Measurements from ENCODE around the gene TMEM271.

Gene TMEM271

DNA sequence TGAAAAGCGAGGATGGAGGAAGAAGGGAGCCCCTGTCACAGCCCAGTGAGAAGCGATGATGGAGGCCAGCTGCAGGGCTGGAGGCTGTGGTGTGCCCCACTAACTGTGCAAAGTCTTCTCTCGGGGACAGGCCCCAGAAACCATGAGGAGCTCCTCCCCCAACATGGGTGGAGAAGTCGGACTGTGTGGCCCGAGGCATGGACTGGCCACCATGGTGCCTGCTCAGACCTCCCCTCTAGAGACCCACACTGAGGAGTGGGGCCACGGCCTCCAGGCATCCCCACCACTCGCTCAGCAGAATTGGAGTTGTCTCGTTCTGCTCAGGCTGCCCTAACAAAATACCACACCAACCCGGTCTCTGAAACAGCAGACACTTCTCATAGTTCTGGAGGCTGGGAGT lies 37.0 kb upstream of the TMEM271 start:
- no peak for TF ChIP-seq CTCF (IDR thresholded peaks at IDR 0.05; ENCODE audit: low read depth, low read length)
- no peak overlapping the region for H3K4me3 ChIP-seq (ENCODE audit: low read depth, low read length)

DNA sequence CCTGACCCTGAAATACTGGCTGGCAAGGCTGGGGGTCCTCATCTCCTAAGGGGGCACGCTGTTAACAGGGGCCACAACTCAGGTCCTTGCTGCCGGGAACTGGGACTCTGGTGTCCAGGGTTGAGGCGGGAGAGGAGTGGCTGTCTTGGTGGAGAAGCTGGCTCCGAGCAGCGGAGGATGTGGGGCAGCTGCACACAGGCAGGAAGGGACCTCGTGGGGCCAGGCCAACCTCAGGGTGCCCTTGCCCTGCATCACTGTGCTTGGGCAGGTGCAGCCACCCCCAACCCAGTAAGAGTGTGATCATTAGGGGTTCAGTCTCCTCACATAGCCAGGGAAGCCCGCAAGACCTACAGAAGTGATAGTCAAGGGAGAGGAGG lies 36.6 kb upstream of the TMEM271 start:
- no peak overlapping the region for H3K4me3 ChIP-seq (ENCODE audit: low read depth, low read length)
- no peak for TF ChIP-seq CTCF (IDR thresholded peaks at IDR 0.05; ENCODE audit: low read depth, low read length)

- no peak overlapping the region for H3K4me3 ChIP-seq (ENCODE audit: low read depth, low read length)
- no peak for TF ChIP-seq CTCF (IDR thresholded peaks at IDR 0.05; ENCODE audit: low read depth, low read length)
Observed at GRCh38 chr4:612052-612748, 36.1 kb upstream of the TMEM271 start.

DNA sequence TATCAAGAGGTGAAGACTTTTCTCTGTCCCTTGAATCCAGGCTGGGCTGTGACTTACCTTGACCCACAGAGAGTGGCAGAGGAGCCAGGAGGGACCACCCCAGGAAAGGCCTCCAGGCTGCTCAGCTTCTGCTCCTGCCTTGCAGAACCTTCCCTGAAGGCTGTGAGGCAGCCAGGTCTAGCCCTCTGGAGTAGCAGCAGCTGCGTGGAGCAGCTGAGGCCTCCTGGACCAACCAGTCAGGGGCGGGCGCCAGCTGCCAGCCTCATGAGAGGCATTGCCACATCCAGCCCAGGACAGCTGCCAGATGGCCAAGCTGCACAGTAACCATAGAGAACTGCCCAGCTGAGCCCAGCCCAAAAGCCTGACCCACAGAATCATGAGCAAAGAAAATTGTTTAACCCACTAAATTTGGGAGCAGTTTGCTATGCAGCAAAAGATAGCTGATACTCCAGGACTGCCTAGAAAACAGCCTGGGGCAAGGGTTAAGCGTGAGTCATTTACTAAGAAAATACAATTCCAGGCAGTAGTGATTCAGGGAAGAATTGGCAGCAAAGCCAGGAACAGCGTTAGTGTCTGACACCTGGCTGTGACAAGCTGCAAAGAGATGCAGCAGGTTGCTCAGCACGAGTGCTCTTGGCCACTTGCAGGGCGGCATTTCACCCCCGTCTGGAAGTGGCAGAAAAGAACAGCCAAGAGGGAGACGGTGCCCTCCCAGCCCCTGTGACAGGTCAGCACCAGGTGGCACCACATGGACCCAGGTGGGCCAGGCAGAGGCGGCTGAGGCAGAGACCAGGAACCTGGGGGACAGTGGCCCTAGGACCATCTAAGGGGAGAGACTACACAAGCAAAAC lies 34.5 kb upstream of the TMEM271 start:
- TF ChIP-seq CTCF (IDR thresholded peaks at IDR 0.05; ENCODE audit: low read depth, low read length), result no peak
- H3K4me3 ChIP-seq (ENCODE audit: low read depth, low read length), result no peak overlapping the region

GRCh38 chr4:609400-610050 lies 33.4 kb upstream of the TMEM271 start:
- no peak for TF ChIP-seq CTCF (IDR thresholded peaks at IDR 0.05; ENCODE audit: low read depth, low read length)
- H3K4me3 ChIP-seq (ENCODE audit: low read depth, low read length), result no peak overlapping the region

- H3K4me3 ChIP-seq (ENCODE audit: low read depth, low read length), result no peak overlapping the region
- no peak for TF ChIP-seq CTCF (IDR thresholded peaks at IDR 0.05; ENCODE audit: low read depth, low read length)
Observed at GRCh38 chr4:608236-608635, 32.1 kb upstream of the TMEM271 start.
